Measurements from ENCODE around the gene WDHD1. TPM values are rescaled to one million over a fixed set of nuclear protein-coding genes. Genes with fewer than 3 reads are reported as not detected.
"Not testable (repeated sequence)": the region's sequence is repeated elsewhere in the genome, so short reads cannot be mapped to it uniquely, and the experiment has no call there.

Gene WDHD1
- total RNA-seq, 1 experiment from 2014 or later: 19.5 TPM

DNA sequence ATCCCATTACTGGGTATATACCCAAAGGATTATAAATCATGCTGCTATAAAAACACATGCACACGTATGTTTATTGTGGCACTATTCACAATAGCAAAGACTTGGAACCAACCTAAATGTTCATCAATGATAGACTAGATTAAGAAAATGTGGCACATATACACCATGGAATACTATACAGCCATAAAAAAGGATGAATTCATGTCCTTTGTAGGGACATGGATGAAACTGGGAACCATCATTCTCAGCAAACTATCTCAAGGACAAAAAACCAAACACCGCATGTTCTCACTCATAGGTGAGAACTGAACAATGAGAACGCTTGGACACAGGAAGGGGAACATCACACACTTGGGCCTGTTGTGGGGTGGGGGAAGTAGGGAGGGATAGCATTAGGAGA, 73.3 kb downstream of the WDHD1 start:
- not testable (repeated sequence) for DNase-seq (ENCODE audit: low spot score)

DNA sequence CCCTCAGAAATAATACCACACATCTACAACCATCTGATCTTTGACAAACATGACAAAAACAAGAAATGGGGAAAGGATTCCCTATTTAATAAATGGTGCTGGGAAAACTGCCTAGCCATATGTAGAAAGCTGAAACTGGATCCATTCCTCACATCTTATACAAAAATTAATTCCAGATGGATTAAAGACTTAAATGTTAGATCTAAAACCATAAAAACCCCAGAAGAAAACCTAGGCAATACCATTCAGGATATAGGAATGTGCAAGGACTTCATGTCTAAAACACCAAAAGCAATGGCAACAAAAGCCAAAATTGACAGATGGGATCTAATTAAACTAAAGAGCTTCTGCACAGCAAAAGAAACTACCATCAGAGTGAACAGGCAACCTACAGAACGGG, 74.1 kb downstream of the WDHD1 start:
- not testable (repeated sequence) for DNase-seq (ENCODE audit: low spot score)

DNA sequence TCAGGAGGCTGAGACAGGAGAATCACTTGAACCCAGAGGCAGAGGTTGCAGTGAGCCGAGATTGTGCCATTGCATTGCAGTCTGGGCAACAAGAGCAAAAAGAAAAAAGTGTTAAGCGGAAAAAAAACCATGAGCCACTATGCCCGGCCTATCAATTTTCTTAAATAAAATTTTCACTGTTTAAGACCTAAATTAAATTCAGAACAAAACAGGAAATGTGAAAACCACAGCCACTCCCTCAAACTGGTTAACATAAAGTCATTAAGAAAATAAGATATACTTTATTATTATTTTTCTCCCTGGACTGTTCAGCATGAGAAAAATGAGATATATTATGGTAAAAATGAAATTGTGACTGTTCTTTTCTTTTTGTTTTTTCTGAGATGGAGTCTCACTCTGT, 79.7 kb downstream of the WDHD1 start:
- no peak for DNase-seq (ENCODE audit: low spot score)

DNA sequence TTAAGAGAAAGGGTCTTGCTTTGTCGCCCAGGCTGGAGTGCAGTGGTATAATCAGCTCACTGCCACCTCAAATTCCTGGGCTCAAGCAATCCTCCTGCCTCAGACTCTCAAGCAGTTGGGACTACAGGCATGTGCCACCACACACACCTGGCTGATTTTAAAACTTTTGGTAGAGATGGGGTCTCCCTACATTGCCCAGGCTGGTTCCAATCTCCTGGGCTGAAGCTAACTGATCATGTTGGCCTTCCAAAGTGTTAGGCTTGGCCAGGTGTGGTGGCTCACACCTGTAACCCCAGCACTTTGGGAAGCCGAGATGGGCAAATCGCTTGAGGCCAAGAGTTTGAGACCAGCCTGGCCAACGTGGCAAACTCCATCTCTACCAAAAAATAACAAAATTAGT, 80.4 kb downstream of the WDHD1 start:
- DNase-seq (ENCODE audit: low spot score): no peak

DNA sequence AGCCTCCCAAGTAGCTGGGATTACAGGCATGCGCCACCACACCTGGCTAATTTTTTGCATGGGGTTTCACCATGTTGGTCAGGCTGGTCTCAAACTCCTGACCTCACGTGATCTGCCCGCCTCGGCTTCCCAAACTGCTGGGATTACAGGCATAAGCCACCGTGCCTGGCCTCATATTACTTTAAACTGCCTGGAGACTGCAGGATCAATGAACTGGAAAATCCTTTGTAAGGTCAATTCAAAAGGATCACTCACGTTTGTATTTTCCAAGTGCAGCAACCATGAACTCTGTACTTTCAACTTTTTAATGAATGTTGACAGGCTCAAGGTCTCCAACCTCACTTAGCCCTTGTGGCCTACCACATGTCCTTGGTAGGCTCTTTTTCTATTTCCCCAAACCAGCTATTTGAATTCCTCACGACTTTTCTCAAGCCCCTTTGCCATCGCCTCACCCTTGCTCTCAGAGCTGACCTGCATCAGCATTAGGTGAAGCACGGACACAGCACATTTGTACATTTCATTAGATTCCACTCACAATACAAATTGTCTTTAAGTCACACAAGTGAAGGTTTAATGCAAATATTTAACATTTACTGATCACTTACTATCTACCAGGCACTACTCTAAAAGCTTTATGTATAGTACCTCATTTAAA, 82.0 kb downstream of the WDHD1 start:
- DNase-seq (ENCODE audit: low spot score): no peak

DNA sequence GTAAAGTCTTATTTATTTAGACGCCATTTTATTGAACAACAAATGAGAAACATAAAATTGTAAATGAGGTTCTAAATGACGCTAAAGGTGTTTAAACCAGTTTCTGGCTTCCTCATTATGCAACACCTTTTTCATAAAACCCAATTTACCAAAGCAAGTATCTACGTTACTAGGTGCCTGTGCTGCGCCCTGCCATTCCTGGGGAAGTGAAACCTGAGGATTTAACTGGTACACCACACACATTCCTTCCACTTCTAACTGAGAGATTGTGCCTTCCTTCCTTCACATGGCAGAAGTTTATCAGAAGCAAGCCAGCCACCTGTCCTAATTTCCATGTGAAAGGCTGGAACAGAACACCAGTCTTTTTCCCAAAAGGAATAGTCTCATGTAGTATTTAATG, 84.0 kb downstream of the WDHD1 start:
- no peak for DNase-seq (ENCODE audit: low spot score)

DNA sequence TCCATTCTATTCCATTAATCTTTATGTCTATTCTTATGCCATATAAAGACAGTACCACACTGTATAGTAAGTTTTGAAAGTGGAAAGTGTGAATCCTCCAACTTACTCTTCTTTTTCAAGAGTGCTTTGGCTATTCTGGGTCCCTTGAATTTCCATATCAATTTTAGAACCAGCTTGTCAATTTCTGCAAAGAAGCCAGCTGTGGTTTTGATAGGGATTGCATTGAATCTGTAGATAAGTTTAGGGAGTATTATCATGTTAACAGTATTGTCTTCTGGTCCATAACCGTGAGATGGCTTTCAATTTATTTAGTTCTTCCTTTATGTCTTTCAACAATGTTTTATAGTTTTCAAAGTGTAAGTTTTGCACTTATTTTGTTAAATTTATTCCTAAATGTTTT, 90.1 kb downstream of the WDHD1 start:
- DNase-seq (ENCODE audit: low spot score): no peak

DNA sequence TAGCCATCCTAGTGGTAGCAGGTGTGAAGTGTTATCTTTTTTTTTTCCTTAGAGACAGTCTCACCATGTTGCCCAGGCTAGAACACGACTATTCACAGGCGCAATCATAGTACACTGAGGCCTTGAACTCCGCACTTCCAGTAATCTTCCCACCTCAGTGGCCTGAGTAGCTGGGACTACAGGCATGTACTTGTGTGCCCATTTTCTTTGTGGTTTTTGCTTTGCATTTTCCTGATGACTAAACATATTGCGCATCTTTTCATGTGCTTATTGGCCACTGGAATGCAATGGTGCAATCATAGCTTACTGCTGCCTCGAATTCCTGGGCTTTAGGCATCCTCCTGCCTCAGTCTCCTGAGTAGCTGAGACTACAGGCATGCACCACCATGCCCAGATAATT, 90.9 kb downstream of the WDHD1 start:
- no peak for DNase-seq (ENCODE audit: low spot score)

DNA sequence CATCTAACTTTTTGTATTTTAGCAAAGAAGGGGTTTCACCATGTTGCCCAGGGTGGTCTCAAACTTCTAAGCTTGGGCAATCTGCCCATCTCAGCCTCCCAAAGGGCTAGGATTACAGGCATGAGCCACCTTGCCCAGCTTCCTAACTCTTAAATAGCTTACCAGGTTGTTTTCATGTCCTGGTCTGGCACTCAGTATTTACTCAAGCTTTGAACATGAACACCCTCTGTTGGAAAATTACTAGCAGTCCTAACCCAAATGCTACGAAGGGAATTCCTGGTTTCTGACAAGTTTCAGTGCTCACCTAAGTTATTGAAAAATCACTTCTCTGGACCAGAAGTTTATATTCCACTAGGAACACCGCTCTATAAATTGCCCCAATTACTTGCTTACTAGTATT, 91.8 kb downstream of the WDHD1 start:
- no peak for DNase-seq (ENCODE audit: low spot score)

DNA sequence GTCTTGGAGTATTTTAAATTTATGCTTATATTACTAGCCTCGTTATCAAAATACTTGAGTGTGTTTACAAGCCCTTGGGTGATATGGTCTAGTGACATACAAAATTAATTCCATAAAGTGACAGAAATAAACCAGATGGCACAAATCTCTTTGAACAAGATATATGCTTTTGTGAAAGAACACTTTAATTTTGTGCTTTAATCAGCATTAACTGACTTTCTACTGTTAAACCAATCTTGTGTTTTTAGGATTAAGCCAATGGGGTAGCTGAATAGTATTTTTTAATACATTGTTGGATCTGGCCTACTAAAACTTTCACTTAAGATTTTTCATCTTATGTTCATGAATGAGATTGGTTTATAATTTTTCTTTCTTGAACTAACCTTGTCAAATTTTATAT, 93.9 kb downstream of the WDHD1 start:
- no peak for DNase-seq (ENCODE audit: low spot score)

DNA sequence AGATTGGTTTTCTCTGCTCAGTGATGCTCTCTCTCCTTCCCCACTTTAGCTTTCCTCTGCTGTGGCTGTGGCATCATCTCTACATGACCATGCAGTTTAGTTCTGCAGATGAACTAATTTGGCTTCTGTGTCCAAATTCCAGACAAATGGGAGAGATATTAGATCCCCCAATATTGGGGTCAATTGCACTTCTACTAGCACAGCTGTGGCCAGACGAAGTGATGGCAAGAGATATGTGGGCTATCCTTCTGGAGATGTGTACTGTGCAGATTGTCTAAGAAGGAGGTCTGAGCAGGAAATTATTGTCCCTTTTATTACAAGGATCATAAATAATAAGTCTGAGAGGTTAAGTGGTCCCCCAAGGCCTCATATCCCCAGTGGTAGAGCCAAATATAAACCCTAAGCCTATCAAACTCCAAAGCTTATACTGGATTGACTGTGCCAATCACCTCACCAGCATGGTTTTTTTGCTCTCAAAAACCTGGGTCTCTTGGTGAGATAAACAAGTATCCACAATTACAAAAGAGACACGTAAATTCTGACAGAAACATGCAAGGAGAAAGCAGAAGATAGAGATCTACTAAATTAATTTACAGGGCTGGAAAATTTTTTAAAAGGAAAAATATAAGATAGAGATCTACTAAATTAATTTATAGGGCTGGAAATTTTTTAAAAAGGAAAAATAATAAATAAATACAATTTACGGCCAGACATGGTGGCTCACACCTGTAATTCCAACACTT, 95.1 kb downstream of the WDHD1 start:
- DNase-seq (ENCODE audit: low spot score): no peak

DNA sequence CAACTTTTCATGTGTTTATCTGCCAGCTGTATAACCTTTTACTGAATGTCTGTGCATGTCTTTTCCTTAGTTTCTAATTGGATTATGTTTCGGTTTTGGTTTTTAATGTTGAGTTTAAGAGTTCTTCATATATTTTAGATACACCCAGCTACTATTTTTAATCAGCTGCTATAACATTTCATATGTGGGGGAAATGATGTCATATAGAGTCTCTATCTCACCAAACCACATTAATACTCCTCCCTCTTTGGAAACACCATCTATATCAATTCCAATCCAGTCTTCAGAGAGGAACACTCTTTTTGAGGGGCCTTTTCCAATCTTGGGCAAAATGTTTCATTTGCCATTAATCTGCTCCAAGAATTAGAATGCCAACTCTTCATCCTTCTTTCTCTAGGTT, 95.8 kb downstream of the WDHD1 start:
- DNase-seq (ENCODE audit: low spot score): no peak

DNA sequence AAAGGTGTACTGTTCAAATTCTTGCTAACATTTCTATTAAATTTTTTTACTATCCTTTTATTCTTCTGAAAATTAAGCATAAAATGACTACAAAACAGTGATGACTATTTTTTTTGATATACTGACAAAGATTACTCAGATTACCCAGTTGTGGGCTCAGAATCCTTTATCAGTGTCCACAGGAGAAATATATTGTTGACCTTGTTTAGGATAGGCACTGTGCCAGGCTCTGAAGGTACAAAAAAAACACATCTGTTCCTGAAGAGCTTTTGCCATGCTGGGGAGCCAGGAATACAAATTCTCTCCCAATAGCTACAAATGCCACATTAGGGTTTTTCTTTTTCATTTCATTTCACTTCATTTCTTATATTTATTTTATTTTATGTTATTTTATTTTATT, 97.3 kb downstream of the WDHD1 start:
- no peak for DNase-seq (ENCODE audit: low spot score)

DNA sequence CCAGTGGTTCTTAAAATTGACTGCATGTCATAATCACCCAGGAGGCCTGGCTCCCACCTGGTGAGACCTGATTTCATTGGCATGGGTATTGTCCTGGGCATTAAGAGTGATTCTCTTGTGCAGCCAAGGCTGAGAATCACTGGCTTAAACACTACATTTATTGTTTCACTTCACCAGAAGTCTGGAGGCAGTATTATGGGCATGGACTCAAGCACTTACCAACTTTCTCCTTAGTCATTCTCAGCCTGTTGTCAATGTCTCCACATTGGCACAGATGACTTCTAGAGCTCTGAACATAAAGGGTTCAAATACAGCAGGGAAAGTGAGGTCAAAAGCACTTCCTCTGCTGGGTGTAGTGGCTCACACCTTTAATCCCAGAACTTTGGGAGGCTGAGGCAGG, 98.7 kb downstream of the WDHD1 start:
- no peak for DNase-seq (ENCODE audit: low spot score)

DNA sequence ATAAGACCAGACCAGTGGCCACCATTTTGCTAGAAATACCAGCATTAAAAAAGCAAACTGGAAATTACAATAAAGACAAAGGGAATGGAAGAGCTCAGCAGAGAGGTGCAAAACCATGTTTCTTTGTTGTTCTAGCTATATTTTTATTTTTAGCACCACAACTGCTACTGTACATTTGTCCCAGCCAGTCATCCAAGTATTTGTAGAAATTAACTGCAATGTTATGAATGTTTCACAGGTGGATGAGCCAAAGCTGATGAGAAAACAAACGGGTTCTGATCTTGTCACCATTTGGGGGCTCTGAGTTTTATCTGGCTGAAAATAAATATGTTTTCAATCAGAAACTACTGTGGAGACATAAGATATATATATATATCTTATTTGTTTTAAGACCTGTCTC, 99.3 kb downstream of the WDHD1 start:
- no peak for DNase-seq (ENCODE audit: low spot score)

DNA sequence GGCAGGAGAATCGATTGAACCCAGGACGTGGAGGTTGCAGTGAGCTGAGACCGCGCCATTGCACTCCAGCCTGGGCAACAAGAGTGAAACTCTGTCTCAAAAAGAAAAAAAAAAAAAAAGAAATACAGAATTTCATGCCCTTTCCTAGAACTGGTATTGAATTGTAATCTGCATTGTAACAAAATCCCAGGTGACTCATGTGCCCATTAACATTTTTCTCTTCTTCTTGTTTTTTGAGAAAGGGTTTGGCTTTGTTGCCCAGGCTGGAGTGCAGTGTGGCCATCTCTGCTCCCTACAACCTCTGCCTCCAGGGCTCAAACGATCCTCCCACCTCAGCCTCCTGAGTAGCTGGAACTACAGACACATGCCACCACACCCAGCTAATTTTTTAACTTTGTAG, 100.3 kb downstream of the WDHD1 start:
- not testable (repeated sequence) for DNase-seq (ENCODE audit: low spot score)

DNA sequence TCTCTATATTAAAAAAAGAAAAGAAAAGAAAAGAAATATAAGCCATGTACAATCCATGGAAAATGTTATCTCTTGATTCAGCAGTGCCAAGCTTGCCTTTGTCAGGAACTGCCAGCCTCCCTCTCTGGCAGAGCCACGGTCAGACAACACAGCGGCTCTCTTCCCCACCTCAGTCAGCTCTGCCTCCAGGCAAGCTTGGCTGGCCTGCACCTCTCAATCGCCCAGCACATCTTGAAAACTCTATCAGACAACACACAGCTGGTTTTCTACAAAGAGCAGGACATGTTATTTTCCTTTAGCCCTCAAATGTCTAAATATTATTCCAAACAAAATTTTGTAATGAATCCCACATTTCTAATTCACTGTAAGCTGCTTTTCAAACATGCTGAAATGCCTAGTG, 104.3 kb downstream of the WDHD1 start:
- DNase-seq (ENCODE audit: low spot score): no peak

DNA sequence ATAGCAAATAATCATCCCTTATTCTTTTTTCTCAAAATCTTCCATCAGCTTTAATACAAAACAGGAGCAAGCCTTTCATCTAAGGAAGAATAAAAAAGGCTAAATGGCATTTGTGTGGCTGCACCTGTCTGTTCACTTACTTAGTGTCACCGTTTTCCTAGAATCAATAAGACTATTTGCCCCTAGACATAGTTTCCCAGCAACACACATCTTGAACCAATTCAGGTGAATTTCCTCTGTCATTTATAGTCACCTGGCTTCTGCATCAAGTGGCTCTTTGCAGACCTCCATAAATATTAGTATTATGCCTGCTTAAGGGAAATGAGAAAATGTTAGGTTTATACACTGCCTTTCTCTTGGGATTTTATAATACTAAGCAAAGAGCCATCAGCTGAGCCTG, 106.8 kb downstream of the WDHD1 start:
- DNase-seq (ENCODE audit: low spot score): no peak

DNA sequence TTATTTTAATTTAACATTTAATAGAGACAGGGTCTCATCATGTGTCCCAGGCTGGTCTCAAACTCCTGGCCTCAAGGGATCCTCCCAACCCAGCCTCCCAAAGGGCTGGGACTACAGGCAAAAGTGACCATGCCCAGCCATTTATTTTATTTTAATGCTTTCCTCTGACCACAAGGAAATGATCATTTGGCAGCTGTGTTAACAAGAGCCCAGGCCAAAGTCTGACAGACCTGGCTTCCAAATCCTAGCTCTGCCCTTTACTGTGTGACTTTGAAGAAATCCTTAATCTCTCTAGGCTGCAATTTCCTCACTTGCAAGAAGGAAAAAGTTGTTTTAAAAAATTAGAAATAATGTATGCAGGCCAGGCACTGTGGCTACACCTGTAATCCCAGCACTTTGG, 107.6 kb downstream of the WDHD1 start:
- no peak for DNase-seq (ENCODE audit: low spot score)

DNA sequence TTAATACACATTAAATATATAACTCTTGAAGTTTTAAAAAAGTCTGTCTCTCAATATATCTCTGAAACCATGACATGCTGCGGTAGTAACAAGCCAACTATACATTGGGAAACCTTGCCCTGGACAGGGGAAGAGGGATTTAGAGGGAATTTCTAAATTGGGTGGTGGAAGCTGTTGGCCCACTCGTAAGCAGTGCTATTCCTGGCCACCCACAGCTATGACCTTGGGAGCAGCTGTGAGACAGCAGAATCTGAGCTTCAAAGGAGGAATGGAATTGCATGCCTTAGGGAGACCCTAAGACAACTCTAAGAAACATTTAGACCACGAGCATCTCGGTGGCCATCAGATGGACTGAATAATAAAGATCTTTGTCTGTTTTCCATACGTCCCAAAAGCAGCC, 108.5 kb downstream of the WDHD1 start:
- DNase-seq (ENCODE audit: low spot score): no peak

DNA sequence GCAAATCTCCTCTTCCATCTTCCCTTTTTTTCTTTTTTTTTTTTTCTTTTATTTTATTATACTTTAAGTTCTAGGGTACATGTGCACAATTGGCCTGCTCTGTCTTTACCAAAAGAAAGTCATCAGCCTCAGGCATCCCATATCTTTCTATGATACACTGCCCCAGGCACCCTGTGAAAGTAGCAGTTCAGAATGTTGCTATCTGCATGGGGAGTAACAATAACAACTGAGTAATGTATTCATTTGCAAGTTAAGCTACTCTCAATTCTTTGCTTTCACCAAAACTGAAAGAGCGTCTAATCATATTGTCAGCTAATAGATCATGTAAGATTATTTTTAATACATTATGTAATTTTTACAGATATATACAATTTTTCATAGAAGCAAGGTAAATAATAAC, 110.8 kb downstream of the WDHD1 start:
- DNase-seq (ENCODE audit: low spot score): no peak

DNA sequence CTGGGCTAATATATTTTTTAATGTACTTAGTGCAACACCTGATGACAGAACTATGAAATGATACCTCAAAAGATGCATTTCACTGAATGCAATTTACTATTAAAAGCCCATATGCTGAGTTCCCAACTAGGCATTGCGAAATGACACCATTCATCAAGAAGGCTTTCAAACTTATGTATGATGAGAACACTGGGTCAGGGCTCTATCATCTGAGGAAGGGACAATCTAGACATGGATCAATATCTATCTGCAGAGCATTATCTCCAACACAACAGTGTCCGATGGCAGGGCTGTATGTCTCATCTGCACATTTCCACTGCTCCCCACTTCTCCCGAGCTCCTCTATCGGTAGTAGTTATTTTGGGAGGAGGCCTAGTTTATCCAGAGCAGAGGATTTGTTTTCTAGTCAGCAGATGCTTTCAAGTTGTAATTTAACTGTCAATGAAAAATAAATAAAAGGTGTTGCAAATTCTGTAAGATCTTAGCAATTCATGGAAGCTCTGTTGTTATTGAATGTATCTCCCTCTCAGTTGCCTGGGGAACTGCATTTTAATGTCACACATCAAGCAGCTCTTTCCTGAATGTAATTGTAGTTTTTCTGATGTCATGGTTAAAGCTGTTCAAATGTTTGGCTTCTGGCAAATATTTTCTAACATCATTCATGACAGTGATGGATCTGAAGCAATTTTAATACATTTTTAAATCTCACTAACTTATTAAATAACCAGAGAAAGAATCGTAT, 116.9 kb downstream of the WDHD1 start:
- no peak for DNase-seq (ENCODE audit: low spot score)

DNA sequence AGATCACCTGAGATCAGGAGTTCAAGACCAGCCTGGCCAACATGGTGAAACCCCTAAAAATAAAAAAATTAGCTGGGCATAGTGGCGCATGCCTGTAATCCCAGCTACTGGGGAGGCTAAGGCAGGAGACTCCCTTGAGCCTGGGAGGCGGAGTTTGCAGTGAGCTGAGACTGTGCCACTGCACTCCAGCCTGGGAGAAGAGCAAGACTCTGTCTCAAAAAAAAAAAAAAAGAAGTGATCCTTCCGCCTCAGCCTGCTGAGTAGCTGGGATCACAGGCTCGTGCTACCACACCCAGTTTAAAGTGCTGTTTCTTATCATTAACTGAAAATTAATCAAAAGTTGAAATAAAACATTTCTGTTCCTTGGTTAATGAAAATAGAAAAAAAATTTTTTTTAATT, 117.9 kb downstream of the WDHD1 start:
- DNase-seq (ENCODE audit: low spot score): not testable (repeated sequence)

Data from H4 (cell line).